Endothelial cell of umbilical vein (primary cell): ENCODE results near the gene MCEMP1. TPM values are rescaled to one million over a fixed set of nuclear protein-coding genes. Genes with fewer than 3 reads are reported as not detected.

Source experiments
- BruUV-seq: library from RNA; stranded (reverse); fragments of 400-500 nt; replicated peaks from 2 replicates; lab custom pipeline; 2021; lab: Mats Ljungman, UMichigan
- CTCF ChIA-PET: fragments of 300-600, 350-600 bp; sonication (Branson Sonifier 250); formaldehyde crosslinking; loops from one replicate; lab custom pipeline; 2021; ENCODE audit warnings: antibody characterized with exemption, inconsistent platforms; lab: Charles Lee
- POLR2A ChIA-PET: fragments of 300-600, 350-600 bp; sonication (Branson Sonifier 250); formaldehyde crosslinking; loops from one replicate; lab custom pipeline; 2021; ENCODE audit warnings: antibody characterized with exemption, inconsistent platforms; lab: Charles Lee
- DNase-seq: peaks from one replicate; pipeline ENCODE4 v3.0.0-alpha.2; 2011; ENCODE audit warnings: low read depth, low spot score
- FAIRE-seq: peaks from 2 replicates; lab custom pipeline; 2011; peaks lifted over from hg19 to GRCh38; lab: Jason Lieb, UNC
- H2AFZ ChIP-seq: 2 replicates; pipeline ENCODE4 v1.6.0; 2012; ENCODE audit warnings: low read depth, low read length, control low read depth, inconsistent platforms
- H3K27ac ChIP-seq: 2 replicates; pipeline ENCODE4 v1.5.1; 2011; ENCODE audit warnings: low read depth, mild to moderate bottlenecking, control low read depth, low read length, moderate library complexity; ENCODE audit not compliant: insufficient read depth
- H3K27me3 ChIP-seq, 2 experiments: 2 replicates each; pipeline versions ENCODE4 v1.6.0 to v1.6.1; 2011; ENCODE audit warnings: low read length in 2 of 2, mixed read lengths in 1 of 2; ENCODE audit not compliant: control insufficient read depth in 2 of 2, insufficient read depth in 2 of 2
- H3K36me3 ChIP-seq, 2 experiments: 2 replicates in 1 of 2; 3 replicates in 1 of 2; pipeline ENCODE4 v1.5.1; 2011; ENCODE audit warnings: low read length in 2 of 2, mild to moderate bottlenecking in 1 of 2, moderate library complexity in 1 of 2; ENCODE audit not compliant: control insufficient read depth in 2 of 2, insufficient read depth in 2 of 2; ENCODE audit errors: extremely low read depth in 1 of 2
- H3K4me1 ChIP-seq: 3 replicates; pipeline ENCODE4 v1.5.1; 2011; ENCODE audit warnings: mild to moderate bottlenecking, low read length; ENCODE audit not compliant: control insufficient read depth, insufficient read depth; ENCODE audit errors: extremely low read depth
- H3K4me2 ChIP-seq: 2 replicates; pipeline ENCODE4 v1.6.1; 2011; ENCODE audit warnings: low read length, control low read depth, mixed read lengths; ENCODE audit not compliant: insufficient read depth
- H3K4me3 ChIP-seq, 3 experiments: fragments of 200-600 bp in 1 of 3; sonication (generic), shearing (Covaris generic) in 1 of 3; replicated peaks in 1 of 3; 2 replicates each; pipeline ENCODE4 v1.5.1; 2011 to 2016; ENCODE audit warnings: control low read depth in 3 of 3, low read length in 3 of 3, mild to moderate bottlenecking in 2 of 3, inconsistent platforms in 1 of 3, low read depth in 1 of 3, moderate library complexity in 1 of 3; ENCODE audit not compliant: insufficient read depth in 1 of 3
- H3K79me2 ChIP-seq: 2 replicates; pipeline ENCODE4 v1.6.0; 2012; ENCODE audit warnings: low read length, inconsistent platforms; ENCODE audit not compliant: control insufficient read depth, insufficient read depth
- H3K9ac ChIP-seq: replicated peaks from 2 replicates; pipeline ENCODE3; 2011; ENCODE audit warnings: low read length, control low read depth; ENCODE audit not compliant: insufficient read depth; ENCODE audit errors: extremely low read depth
- H3K9me1 ChIP-seq: replicated peaks from 3 replicates; pipeline ENCODE4 v1.6.0; 2011; ENCODE audit warnings: mild to moderate bottlenecking, low read length; ENCODE audit not compliant: control insufficient read depth, insufficient read depth; ENCODE audit errors: extremely low read depth
- H3K9me3 ChIP-seq: replicated peaks from 2 replicates; pipeline ENCODE4 v1.5.1; 2012; ENCODE audit warnings: low read length, inconsistent platforms; ENCODE audit not compliant: control insufficient read depth, insufficient read depth
- H4K20me1 ChIP-seq: replicated peaks from 2 replicates; pipeline ENCODE3; 2011; ENCODE audit warnings: mild to moderate bottlenecking, low read length; ENCODE audit not compliant: control insufficient read depth, insufficient read depth; ENCODE audit errors: extremely low read depth
- CTCF ChIP-seq, 2 donors: IDR thresholded peaks; 1 replicate in 1 of 2; 2 replicates in 1 of 2; pipeline ENCODE4 v1.5.1; 2011; ENCODE audit warnings: low read length in 2 of 2, mild to moderate bottlenecking in 2 of 2, moderate library complexity in 2 of 2, control low read depth in 1 of 2, inconsistent platforms in 1 of 2, low read depth in 1 of 2; ENCODE audit not compliant: insufficient read depth in 1 of 2; ENCODE audit errors: extremely low read depth in 1 of 2
- EZH2 ChIP-seq: IDR thresholded peaks from 2 replicates; pipeline ENCODE4 v1.6.1; 2012; ENCODE audit warnings: borderline replicate concordance, low read depth, mild to moderate bottlenecking, moderate library complexity, low read length, inconsistent platforms; ENCODE audit not compliant: severe bottlenecking
- FOS ChIP-seq: IDR thresholded peaks from 2 replicates; pipeline ENCODE4 v1.6.1; 2011; ENCODE audit warnings: mild to moderate bottlenecking, low read length, moderate library complexity, borderline replicate concordance; ENCODE audit not compliant: insufficient read depth
- GATA2 ChIP-seq: IDR thresholded peaks from 2 replicates; pipeline ENCODE4 v1.7.0; 2011; ENCODE audit warnings: low read depth, mild to moderate bottlenecking, moderate library complexity, mixed read lengths, low read length; ENCODE audit not compliant: insufficient read length, insufficient read depth
- JUN ChIP-seq: IDR thresholded peaks from 2 replicates; pipeline ENCODE4 v1.6.1; 2011; ENCODE audit warnings: borderline replicate concordance, low read depth; ENCODE audit not compliant: insufficient read length, insufficient read depth
- MAX ChIP-seq: IDR thresholded peaks from 2 replicates; pipeline ENCODE4 v1.6.1; 2011; ENCODE audit not compliant: insufficient read depth, insufficient read length
- MYC ChIP-seq: IDR thresholded peaks from one replicate; pipeline ENCODE4 v1.6.1; 2011; ENCODE audit warnings: mild to moderate bottlenecking, low read depth, low read length
- POLR2A ChIP-seq: IDR thresholded peaks from 2 replicates; pipeline ENCODE4 v1.6.1; 2012; ENCODE audit warnings: low read depth, mild to moderate bottlenecking, control low read depth, low read length
- POLR2AphosphoS5 ChIP-seq: IDR thresholded peaks from 2 replicates; pipeline ENCODE4 v1.6.1; 2012; ENCODE audit warnings: low read depth, mild to moderate bottlenecking, control low read depth, low read length, moderate library complexity; ENCODE audit not compliant: insufficient read depth
- dilution Hi-C: fragments of 300-500 bp; cut with MboI; formaldehyde crosslinking; loops from one replicate; pipeline ENCODE4 v1.15.0; 2019; ENCODE audit warnings: low sequenced_read_pairs; ENCODE audit not compliant: extremely low pct_ligation_motif_present
- intact Hi-C: fragments of 100-400 bp; cut with micrococcal nuclease; formaldehyde crosslinking; loops from one replicate; pipeline ENCODE4 v1.10.0; 2022
- polyA plus RNA-seq, 4 experiments: library from polyadenylated mRNA; depleted of rRNA in 3 of 4; stranded (reverse) in 3 of 4; unstranded in 1 of 4; fragments of >200 nt; gene quantifications; 2 replicates each; pipeline versions ENCODE4 v1.2.1 to v1.2.3, GENCODE V29; 2011 to 2012; ENCODE audit warnings: missing spikeins in 1 of 4
- total RNA-seq: library from RNA; stranded (reverse); gene quantifications from 2 replicates; pipeline ENCODE4 v1.2.3, GENCODE V29; 2021

MCEMP1 gene
- total and polyA plus RNA-seq, 2 donors (not counting 3 experiments of a cell fraction or from before 2014, with no cell fraction given) = not detected

- Histone ChIP-seq H3K36me3 (no peaks in the 10 kb centered on the region), H3K27ac (no peak overlapping the region), H3K9me1 (no peaks in the 10 kb centered on the region), H3K4me3 (no peak overlapping the region), H3K9me3 (no peaks in the 10 kb centered on the region), H3K27me3 (peaks cover 0 to 2% of the 10 kb centered on the region in 2 experiments), H2AFZ (no peak overlapping the region), H3K9ac (no peak overlapping the region), H4K20me1 (no peaks in the 10 kb centered on the region), H3K4me2 (no peak overlapping the region), H3K79me2 (no peaks in the 10 kb centered on the region), H3K4me1 (no peaks in the 10 kb centered on the region)
- dilution Hi-C loops = no loop called here
- BruUV-seq = no TSS peak
- DNase-seq = no peak
- intact Hi-C loops = no loop called here
- no peak for FAIRE-seq
- CTCF ChIA-PET = interaction anchor here (1.9 kb wide), 1 partner anchor 39 kb away, joined by 6 read pairs; the partner anchor contains the start of gene TRAPPC5
- POLR2A ChIA-PET = no interaction called here
- TF ChIP-seq CTCF (IDR thresholded peaks at IDR 0.05; ENCODE audit: extremely low read depth in 1 of 2, insufficient read depth in 1 of 2, low read depth in 1 of 2, low read length in 2 of 2) (no peak), EZH2 (no peak), MYC (no peak), POLR2A (no peak), FOS (no peak), POLR2AphosphoS5 (no peak), GATA2 (no peak), MAX (no peak), JUN (no peak)
These were observed 43.5 kb downstream of the MCEMP1 start for GRCh38 chr19:7720351-7720750.
